Raji (cell line): ENCODE measurements around the gene PHACTR2.

Experiments used
- POLR2A ChIP-seq: IDR thresholded peaks from 2 replicates; pipeline ENCODE4 v1.6.1; 2011; ENCODE audit warnings: low read depth, low read length, control low read depth; ENCODE audit not compliant: insufficient read depth

PHACTR2 gene

GRCh38 chr6:143677891-143678791 is at the start of gene PHACTR2:
PHACTR2 (plus strand) TSS chr6:143677965; CDS start chr6:143678164, 199 bp downstream.
- TF ChIP-seq POLR2A, result no peak

- TF ChIP-seq POLR2A, result no peak
Observed at GRCh38 chr6:143629104-143630080, 48.4 kb upstream of the PHACTR2 start.

- no peak for TF ChIP-seq POLR2A
Observed at GRCh38 chr6:143632894-143633293, 44.9 kb upstream of the PHACTR2 start.

- TF ChIP-seq POLR2A, result no peak
Observed at GRCh38 chr6:143634486-143634885, 43.3 kb upstream of the PHACTR2 start.

GRCh38 chr6:143637691-143638090 is 40.1 kb upstream of the PHACTR2 start:
- no peak for TF ChIP-seq POLR2A

- TF ChIP-seq POLR2A, result no peak
Observed at GRCh38 chr6:143642403-143642802, 35.4 kb upstream of the PHACTR2 start.

- no peak for TF ChIP-seq POLR2A
Observed at GRCh38 chr6:143647191-143647590, 30.6 kb upstream of the PHACTR2 start.

GRCh38 chr6:143647732-143648131 is 30.0 kb upstream of the PHACTR2 start:
- TF ChIP-seq POLR2A, result no peak

GRCh38 chr6:143652841-143653331 is 24.9 kb upstream of the PHACTR2 start:
- TF ChIP-seq POLR2A, result no peak

- no peak for TF ChIP-seq POLR2A
Observed at GRCh38 chr6:143655541-143655940, 22.2 kb upstream of the PHACTR2 start.

- no peak for TF ChIP-seq POLR2A
Observed at GRCh38 chr6:143656026-143656425, 21.7 kb upstream of the PHACTR2 start.

GRCh38 chr6:143657809-143658208 is 20.0 kb upstream of the PHACTR2 start:
- no peak for TF ChIP-seq POLR2A

- TF ChIP-seq POLR2A, result no peak
Observed at GRCh38 chr6:143664171-143664570, 13.6 kb upstream of the PHACTR2 start.

GRCh38 chr6:143673669-143674068 is 4.1 kb upstream of the PHACTR2 start:
- no peak for TF ChIP-seq POLR2A
